Left lung (tissue), 10 donors: ENCODE data around the gene INSYN2A. TPM values are rescaled to one million over a fixed set of nuclear protein-coding genes. Genes with fewer than 3 reads are reported as not detected.

ENCODE experiments used
- ATAC-seq: fragments of 200-7000 bp; cut with Tn5 transposase; one replicate; pipeline ENCODE4 v1.9.1; 2020; ENCODE audit warnings: moderate library complexity
- DNase-seq, 4 donors: peaks; one replicate each; pipeline ENCODE4 v3.0.0-alpha.2; 2013 to 2020
- H3K27ac ChIP-seq, 2 donors: fragments of 200-600 bp; sonication (generic) in 1 of 2; one replicate each; pipeline versions ENCODE4 v1.5.0 to v1.8.0; 2020 to 2021
- H3K27me3 ChIP-seq, 2 donors: fragments of 200-600 bp; sonication (generic) in 1 of 2; one replicate each; pipeline versions ENCODE4 v1.5.0 to v1.8.0; 2020 to 2021
- H3K36me3 ChIP-seq, 2 donors: fragments of 200-600 bp; sonication (generic) in 1 of 2; one replicate each; pipeline versions ENCODE4 v1.5.0 to v1.8.0; 2020 to 2021
- H3K4me1 ChIP-seq, 2 donors: fragments of 200-600 bp; one replicate each; pipeline ENCODE4 v1.8.0; 2021
- H3K4me3 ChIP-seq, 2 donors: fragments of 200-600 bp; sonication (generic) in 1 of 2; one replicate each; pipeline versions ENCODE4 v1.5.0 to v1.8.0; 2020 to 2021; ENCODE audit warnings: mild to moderate bottlenecking in 1 of 2
- H3K9me3 ChIP-seq, 2 donors: fragments of 200-600 bp; sonication (generic) in 1 of 2; one replicate each; pipeline versions ENCODE4 v1.5.0 to v1.8.0; 2020 to 2021
- CTCF ChIP-seq, 2 donors: fragments of 200-600 bp; sonication (generic) in 1 of 2; IDR thresholded peaks; one replicate each; pipeline versions ENCODE4 v1.5.0 to v1.8.0; 2021; ENCODE audit warnings: antibody characterized with exemption in 2 of 2
- intact Hi-C, 2 donors: fragments of 100-400 bp; cut with DNase I; formaldehyde crosslinking; loops; one replicate each; pipeline versions ENCODE4 v1.11.2 to v1.14.2; 2022
- polyA plus RNA-seq, 6 donors: library from polyadenylated mRNA; unstranded; fragments of 120-200 nt; gene quantifications; one replicate each; pipeline ENCODE4 v1.2.1, GENCODE V29; 2013; ENCODE audit not compliant: insufficient read length in 6 of 6
- total RNA-seq, 2 donors: library from RNA; stranded (reverse); fragmentation: NEBNext Ultra II Directional; extraction: Animal tissue kit (Norgen Biotek cat#: 25700); gene quantifications; one replicate each; pipeline ENCODE4 v1.2.1, GENCODE V29; 2021
- donor health status: DM: no; HTN: yes; CAD: no.
- donor health status: DM: no; HTN: no; CAD: no.

Gene INSYN2A
- total and polyA plus RNA-seq, 8 donors: 0.10 to 2.5 (median 1.6) TPM

DNA sequence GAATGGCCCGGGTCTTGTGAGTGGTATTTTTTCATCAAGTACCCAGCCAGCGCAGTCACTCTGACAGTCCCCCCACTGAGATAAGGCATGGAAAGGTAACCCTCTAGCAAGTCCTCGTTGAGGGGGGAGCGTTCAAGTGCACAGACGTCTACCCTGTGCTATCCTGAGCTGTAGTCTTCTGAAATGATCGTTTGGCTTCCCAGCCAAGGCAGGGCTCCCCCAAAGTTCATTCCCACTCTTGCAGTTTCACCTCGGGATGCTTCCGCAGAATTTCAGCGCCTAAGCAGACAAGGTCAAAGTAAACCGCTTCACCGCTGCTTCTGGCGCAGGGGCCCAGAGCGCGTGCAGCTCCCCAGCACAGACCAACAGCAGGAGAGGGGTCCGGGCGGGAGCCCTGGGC, 1.8 kb downstream of the INSYN2A start:
- intact Hi-C loops: no loop called here
- Histone ChIP-seq H3K36me3 (no peaks in the 10 kb centered on the region), H3K4me3 (no peak overlapping the region), H3K9me3 (no peaks in the 10 kb centered on the region), H3K4me1 (peaks cover 5 to 18% of the 10 kb centered on the region in 2 donors), H3K27me3 (peaks cover 9 to 53% of the 10 kb centered on the region in 2 donors), H3K27ac (no peak overlapping the region)
- DNase-seq (no peak), ATAC-seq (no peak)
- no peak for TF ChIP-seq CTCF (IDR thresholded peaks at IDR 0.05)

GRCh38 chr10:127194111-127194510, 2.3 kb downstream of the INSYN2A start:
- H3K4me3 ChIP-seq: no peak overlapping the region
- intact Hi-C loops: no loop called here
- H3K9me3 ChIP-seq: no peaks in the 10 kb centered on the region
- ATAC-seq: no peak
- H3K36me3 ChIP-seq: no peaks in the 10 kb centered on the region
- H3K27me3 ChIP-seq: peaks cover 9 to 53% of the 10 kb centered on the region in 2 donors
- TF ChIP-seq CTCF (IDR thresholded peaks at IDR 0.05): no peak
- H3K4me1 ChIP-seq: peaks cover 5 to 18% of the 10 kb centered on the region in 2 donors
- DNase-seq: no peak
- H3K27ac ChIP-seq: no peak overlapping the region

DNA sequence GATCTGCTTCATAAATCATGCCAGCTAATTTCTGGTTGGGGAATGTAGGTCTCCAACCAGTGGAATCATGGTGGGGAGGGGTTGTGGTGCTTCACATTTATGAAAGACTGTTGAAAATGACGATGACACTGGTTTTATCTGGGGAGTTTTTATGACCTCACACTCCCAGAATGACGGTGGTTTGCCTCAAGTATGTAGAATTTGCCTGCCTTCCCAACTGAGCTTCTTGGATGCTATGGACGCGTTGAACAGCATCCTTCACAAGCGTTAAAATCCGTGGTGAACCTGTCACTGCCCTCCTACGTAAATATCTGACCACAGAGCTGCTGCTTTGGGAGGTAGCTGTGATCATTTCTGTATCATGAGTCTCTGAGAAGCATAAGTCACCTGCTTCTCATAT, 3.3 kb downstream of the INSYN2A start:
- ATAC-seq: no peak
- H3K27ac ChIP-seq: no peak overlapping the region

GRCh38 chr10:127190427-127190826, 6.0 kb downstream of the INSYN2A start:
- Histone ChIP-seq H3K9me3 (no peaks in the 10 kb centered on the region), H3K4me3 (no peak overlapping the region), H3K27me3 (peaks cover 4 to 26% of the 10 kb centered on the region in 2 donors), H3K4me1 (peaks cover 5 to 9% of the 10 kb centered on the region in 2 donors), H3K36me3 (no peaks in the 10 kb centered on the region), H3K27ac (no peak overlapping the region)
- ATAC-seq: no peak
- no peak for DNase-seq
- intact Hi-C loops: no loop called here
- no peak for TF ChIP-seq CTCF (IDR thresholded peaks at IDR 0.05)

More for the DNA sequence above, 3.3 kb downstream of the INSYN2A start:
- no peaks in the 10 kb centered on the region for H3K9me3 ChIP-seq
- intact Hi-C loops: no loop called here
- TF ChIP-seq CTCF (IDR thresholded peaks at IDR 0.05): no peak
- H3K4me1 ChIP-seq: peaks cover 5 to 18% of the 10 kb centered on the region in 2 donors
- H3K27me3 ChIP-seq: peaks cover 9 to 53% of the 10 kb centered on the region in 2 donors
- no peak overlapping the region for H3K4me3 ChIP-seq
- DNase-seq: no peak
- H3K36me3 ChIP-seq: no peaks in the 10 kb centered on the region

- DNase-seq (no peak), ATAC-seq (no peak)
- intact Hi-C loops: no loop called here
- no peaks in the 10 kb centered on the region for H3K36me3 ChIP-seq
- no peaks in the 10 kb centered on the region for H3K9me3 ChIP-seq
- TF ChIP-seq CTCF (IDR thresholded peaks at IDR 0.05): no peak
- H3K4me3 ChIP-seq: no peak overlapping the region
- peaks cover 0 to 14% of the 10 kb centered on the region in 2 donors for H3K27me3 ChIP-seq
- no peak overlapping the region for H3K27ac ChIP-seq
- H3K4me1 ChIP-seq: no peaks in the 10 kb centered on the region
Observed at GRCh38 chr10:127189226-127189625, 7.2 kb downstream of the INSYN2A start.
